Vagina (tissue), 2 donors: ENCODE measurements around the gene ADAMTS18.

Experiments used
- CTCF ChIP-seq, 3 experiments: fragments of 450-650 bp in 2 of 3; fragments of 200-600 bp in 1 of 3; sonication (generic) in 1 of 3; IDR thresholded peaks; one replicate each; pipeline ENCODE4 v1.5.1; 2017 to 2019; ENCODE audit warnings: antibody characterized with exemption in 3 of 3, mild to moderate bottlenecking in 2 of 3, moderate library complexity in 2 of 3
- POLR2A ChIP-seq, 2 donors: fragments of 450-650 bp; IDR thresholded peaks; one replicate each; pipeline ENCODE4 v1.6.1; 2017; ENCODE audit warnings: antibody characterized with exemption in 2 of 2, mild to moderate bottlenecking in 2 of 2, moderate library complexity in 2 of 2
- POLR2AphosphoS5 ChIP-seq, 2 donors: sonication (generic); formaldehyde crosslinking; IDR thresholded peaks; one replicate each; pipeline ENCODE4 v1.9.0; 2017; ENCODE audit warnings: antibody characterized with exemption in 2 of 2, mild to moderate bottlenecking in 2 of 2, low read depth in 1 of 2; ENCODE audit not compliant: insufficient read depth in 1 of 2

- TF ChIP-seq POLR2AphosphoS5 (IDR thresholded peaks at IDR 0.05; ENCODE audit: insufficient read depth in 1 of 2, low read depth in 1 of 2), result no peak
- TF ChIP-seq CTCF (IDR thresholded peaks at IDR 0.05), result no peak
- TF ChIP-seq POLR2A (IDR thresholded peaks at IDR 0.05), result no peak
These were observed 758 bp downstream of the ADAMTS18 start for GRCh38 chr16:77434022-77434529.
